ENCODE data around the gene TIMP2. TPM values are rescaled to one million over a fixed set of nuclear protein-coding genes. Genes with fewer than 3 reads are reported as not detected.

Gene TIMP2
- total and polyA plus RNA-seq, 2 of the 13 experiments (the other 11 are each of a cell fraction or from before 2014, with no cell fraction given) = 3.8 to 8.5 TPM

- no peak; the same call in 1 of the 2 replicates for TF ChIP-seq MXD3 (CRISPR knock-in tag; IDR thresholded peaks at IDR 0.05)
- no peak for TF ChIP-seq CHCHD3 (CRISPR knock-in tag; IDR thresholded peaks at IDR 0.05)
- no peak for TF ChIP-seq ZNF749 (CRISPR knock-in tag; IDR thresholded peaks at IDR 0.05; ENCODE audit: borderline replicate concordance)
- TF ChIP-seq HNRNPK (IDR thresholded peaks at IDR 0.05; ENCODE audit: low read depth, low read length, poor library complexity, severe bottlenecking) = no peak
- no peak for TF ChIP-seq FOXM1 (CRISPR knock-in tag; IDR thresholded peaks at IDR 0.05)
- TF ChIP-seq STAT5B (CRISPR knock-in tag; IDR thresholded peaks at IDR 0.05) = 0 out of 2 replicates have a peak, but pooled peaks have one; percentile 18
- no peak for TF ChIP-seq MZF1 (CRISPR knock-in tag; IDR thresholded peaks at IDR 0.05; ENCODE audit: borderline replicate concordance)
- peak; percentile 59 for TF ChIP-seq SALL1 (CRISPR knock-in tag; IDR thresholded peaks at IDR 0.05)
- TF ChIP-seq GABPA (IDR thresholded peaks at IDR 0.05; ENCODE audit: low read depth, low read length) = no peak; the same call in 1 of the 2 replicates
- no peak for TF ChIP-seq GABPA (CRISPR knock-in tag; IDR thresholded peaks at IDR 0.05; ENCODE audit: low read depth)
- no peak for TF ChIP-seq SKIL (CRISPR knock-in tag; IDR thresholded peaks at IDR 0.05; ENCODE audit: borderline replicate concordance)
- no peak for TF ChIP-seq REPIN1 (CRISPR knock-in tag; IDR thresholded peaks at IDR 0.05; ENCODE audit: borderline replicate concordance, low read depth)
- TF ChIP-seq FOXP4 (CRISPR knock-in tag; IDR thresholded peaks at IDR 0.05) = 0 out of 2 replicates have a peak, but pooled peaks have one; percentile 22
- TF ChIP-seq ATAD3A (CRISPR knock-in tag; IDR thresholded peaks at IDR 0.05) = 0 out of 2 replicates have a peak, but pooled peaks have one; percentile 10
- 0 out of 2 replicates have a peak, but pooled peaks have one; percentile 16 for TF ChIP-seq SATB2 (CRISPR knock-in tag; IDR thresholded peaks at IDR 0.05)
- no peak for TF ChIP-seq RFX3 (CRISPR knock-in tag; IDR thresholded peaks at IDR 0.05)
- TF ChIP-seq RCOR2 (CRISPR knock-in tag; IDR thresholded peaks at IDR 0.05) = no peak
- peak; percentile 59; the same call in 1 of the 2 replicates for TF ChIP-seq ZNF543 (CRISPR knock-in tag; IDR thresholded peaks at IDR 0.05)
- TF ChIP-seq NFE2L1 (CRISPR knock-in tag; IDR thresholded peaks at IDR 0.05; ENCODE audit: borderline replicate concordance) = no peak
- TF ChIP-seq DRAP1 (CRISPR knock-in tag; IDR thresholded peaks at IDR 0.05) = no peak
- TF ChIP-seq LCORL (IDR thresholded peaks at IDR 0.05) = no peak
- TF ChIP-seq LCORL (CRISPR knock-in tag; IDR thresholded peaks at IDR 0.05) = 0 out of 2 replicates have a peak, but pooled peaks have one; percentile 40
- TF ChIP-seq ZNF772 (CRISPR knock-in tag; IDR thresholded peaks at IDR 0.05) = no peak
- TF ChIP-seq NFATC3 (CRISPR knock-in tag; IDR thresholded peaks at IDR 0.05) = no peak
- no peak for TF ChIP-seq TCF12 (IDR thresholded peaks at IDR 0.05)
- 0 out of 2 replicates have a peak, but pooled peaks have one; percentile 20 for TF ChIP-seq TCF12 (CRISPR knock-in tag; IDR thresholded peaks at IDR 0.05)
- no peak for TF ChIP-seq SNAPC2 (CRISPR knock-in tag; IDR thresholded peaks at IDR 0.05)
- no peak for TF ChIP-seq ZNF724P (CRISPR knock-in tag; IDR thresholded peaks at IDR 0.05; ENCODE audit: borderline replicate concordance)
Measured at GRCh38 chr17:78839762-78840529, 85.2 kb downstream of the TIMP2 start (continued).
